ENCODE data around the gene CRAT. TPM values are rescaled to one million over a fixed set of nuclear protein-coding genes. Genes with fewer than 3 reads are reported as not detected.

CRAT gene
- total RNA-seq, 4 donors from 2014 or later, result 50.3 to 220 (median 146) TPM

DNA sequence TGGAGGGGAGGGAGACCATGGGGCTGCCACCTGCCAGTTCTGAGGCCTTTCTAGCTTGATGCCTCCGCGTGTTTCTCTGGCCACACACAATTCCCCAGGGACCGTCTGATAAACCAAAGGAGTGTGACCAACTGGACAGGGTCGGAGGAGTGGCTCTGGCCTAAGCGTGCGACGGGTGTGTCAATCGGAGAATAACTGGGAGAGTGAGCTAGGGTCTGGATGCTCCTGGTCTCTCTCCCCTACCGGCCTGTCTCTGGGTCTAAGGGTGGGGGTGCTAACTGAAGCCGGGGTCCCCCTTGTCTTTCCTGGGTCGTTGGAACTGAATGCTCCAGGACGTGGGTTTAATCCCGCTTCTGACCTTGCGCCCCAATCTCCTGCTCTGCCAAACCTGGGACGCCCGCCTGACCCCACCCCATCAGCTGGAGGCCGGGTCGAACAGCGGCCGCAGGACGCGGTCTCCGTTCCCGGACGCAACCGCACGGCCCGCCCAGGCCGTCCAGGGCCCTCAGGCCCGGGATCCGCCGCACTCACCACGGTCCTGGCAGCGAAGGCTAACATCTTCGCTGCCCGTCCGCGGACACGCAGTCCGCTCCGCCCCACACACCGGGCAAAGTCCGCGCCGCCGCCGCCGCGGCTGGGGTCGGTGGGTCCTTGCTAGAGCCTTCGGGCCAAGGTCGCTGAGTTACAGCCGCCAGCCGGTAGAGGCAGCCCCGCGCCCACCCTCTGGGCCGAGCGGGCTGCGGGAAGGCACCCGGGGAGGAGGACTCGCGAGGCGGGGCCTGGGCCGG, 447 bp downstream of the CRAT start:
- TF ChIP-seq POLR2A (IDR thresholded peaks at IDR 0.05), result peak; percentile 32 to 60
- TF ChIP-seq, protein P1, sequence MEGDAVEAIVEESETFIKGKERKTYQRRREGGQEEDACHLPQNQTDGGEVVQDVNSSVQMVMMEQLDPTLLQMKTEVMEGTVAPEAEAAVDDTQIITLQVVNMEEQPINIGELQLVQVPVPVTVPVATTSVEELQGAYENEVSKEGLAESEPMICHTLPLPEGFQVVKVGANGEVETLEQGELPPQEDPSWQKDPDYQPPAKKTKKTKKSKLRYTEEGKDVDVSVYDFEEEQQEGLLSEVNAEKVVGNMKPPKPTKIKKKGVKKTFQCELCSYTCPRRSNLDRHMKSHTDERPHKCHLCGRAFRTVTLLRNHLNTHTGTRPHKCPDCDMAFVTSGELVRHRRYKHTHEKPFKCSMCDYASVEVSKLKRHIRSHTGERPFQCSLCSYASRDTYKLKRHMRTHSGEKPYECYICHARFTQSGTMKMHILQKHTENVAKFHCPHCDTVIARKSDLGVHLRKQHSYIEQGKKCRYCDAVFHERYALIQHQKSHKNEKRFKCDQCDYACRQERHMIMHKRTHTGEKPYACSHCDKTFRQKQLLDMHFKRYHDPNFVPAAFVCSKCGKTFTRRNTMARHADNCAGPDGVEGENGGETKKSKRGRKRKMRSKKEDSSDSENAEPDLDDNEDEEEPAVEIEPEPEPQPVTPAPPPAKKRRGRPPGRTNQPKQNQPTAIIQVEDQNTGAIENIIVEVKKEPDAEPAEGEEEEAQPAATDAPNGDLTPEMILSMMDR (IDR thresholded peaks at IDR 0.05), result peak in 2 of 6 experiments; percentile 11 to 12
- Histone ChIP-seq H3K36me3 (peaks cover 0 to 24% (median 0%) of the 10 kb centered on the region in 3 donors), H3K4me3 (peak overlapping the region; percentile 70 to 99 (median 90)), H3K4me1 (peaks cover 0 to 46% (median 9%) of the 10 kb centered on the region in 4 donors), H3K9me3 (no peaks in the 10 kb centered on the region), H3K27me3 (no peaks in the 10 kb centered on the region), H3K27ac (peak overlapping the region; percentile 91 to 99 (median 94))
- DNase-seq, result peak in 1 of 3 donors; percentile 60

DNA sequence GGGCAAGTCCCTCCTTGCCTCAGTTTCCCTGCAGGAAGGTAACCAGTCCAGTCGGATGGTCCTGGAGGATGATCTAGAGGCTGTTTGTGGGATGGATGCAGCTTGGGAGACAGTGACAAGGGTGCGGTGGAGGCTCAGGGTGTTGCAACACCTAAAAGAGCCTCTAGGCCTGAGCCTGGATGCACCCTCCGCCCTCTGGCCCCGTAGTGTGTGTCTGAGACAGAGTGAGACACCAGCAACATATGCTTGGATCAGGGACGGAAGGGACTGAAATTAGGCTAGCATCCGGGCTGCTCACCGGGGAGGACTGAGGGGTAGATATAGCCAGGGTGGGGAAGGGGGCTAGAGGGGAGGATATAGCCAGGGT, 1.1 kb downstream of the CRAT start:
- TF ChIP-seq, protein P1 (IDR thresholded peaks at IDR 0.05), result peak in 1 of 6 experiments; percentile 24
- TF ChIP-seq POLR2A (IDR thresholded peaks at IDR 0.05), result no peak
- Histone ChIP-seq H3K27me3 (no peaks in the 10 kb centered on the region), H3K27ac (peak overlapping the region in 2 of 4 donors; percentile 97 to 99), H3K9me3 (no peaks in the 10 kb centered on the region), H3K36me3 (peaks cover 0 to 24% (median 0%) of the 10 kb centered on the region in 3 donors), H3K4me3 (peak overlapping the region; percentile 70 to 99 (median 90)), H3K4me1 (peaks cover 0 to 40% (median 9%) of the 10 kb centered on the region in 4 donors)
- peak in 1 of 3 donors; percentile 71 for DNase-seq

DNA sequence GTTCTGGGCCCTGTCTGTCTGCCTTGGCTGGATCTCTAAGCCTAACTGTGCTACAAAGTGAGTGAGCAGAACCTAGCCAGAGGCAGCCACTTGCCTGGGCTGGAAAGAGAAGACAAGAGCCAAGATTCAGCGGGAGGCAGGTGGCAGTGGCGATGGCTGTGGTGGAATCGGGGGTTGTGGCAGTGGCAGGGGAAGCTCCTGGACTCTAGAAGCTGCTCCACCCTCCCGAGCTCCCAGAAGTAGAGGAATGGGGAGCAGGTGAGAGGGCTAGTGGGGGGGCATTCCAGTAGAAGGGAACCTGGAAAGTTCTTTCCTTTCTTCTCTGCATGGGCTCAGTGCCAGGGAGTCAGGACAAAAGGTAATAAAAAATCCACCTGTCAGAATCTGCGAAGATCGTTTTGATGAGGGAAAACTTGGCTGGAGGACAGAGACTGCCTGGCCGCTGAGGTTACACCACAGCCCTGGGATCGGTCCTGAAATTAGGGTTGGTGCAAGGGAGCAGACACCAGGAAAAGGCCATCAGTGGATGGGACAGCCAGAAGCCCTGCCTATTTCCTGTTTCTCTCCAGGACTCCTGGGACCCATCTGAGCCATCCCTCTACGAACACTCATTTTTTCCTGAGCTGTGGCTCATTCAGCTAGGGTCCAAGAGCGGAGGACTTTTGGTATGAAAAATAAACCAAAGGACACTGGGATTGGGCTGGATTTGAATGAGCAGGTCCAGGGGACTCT, 1.6 kb downstream of the CRAT start:
- Histone ChIP-seq H3K27ac (peak overlapping the region in 2 of 4 donors; percentile 35 to 97), H3K4me3 (peak overlapping the region in 3 of 4 donors; percentile 90 to 99 (median 91))
- peak in 2 of 3 donors; percentile 56 to 57 for DNase-seq

DNA sequence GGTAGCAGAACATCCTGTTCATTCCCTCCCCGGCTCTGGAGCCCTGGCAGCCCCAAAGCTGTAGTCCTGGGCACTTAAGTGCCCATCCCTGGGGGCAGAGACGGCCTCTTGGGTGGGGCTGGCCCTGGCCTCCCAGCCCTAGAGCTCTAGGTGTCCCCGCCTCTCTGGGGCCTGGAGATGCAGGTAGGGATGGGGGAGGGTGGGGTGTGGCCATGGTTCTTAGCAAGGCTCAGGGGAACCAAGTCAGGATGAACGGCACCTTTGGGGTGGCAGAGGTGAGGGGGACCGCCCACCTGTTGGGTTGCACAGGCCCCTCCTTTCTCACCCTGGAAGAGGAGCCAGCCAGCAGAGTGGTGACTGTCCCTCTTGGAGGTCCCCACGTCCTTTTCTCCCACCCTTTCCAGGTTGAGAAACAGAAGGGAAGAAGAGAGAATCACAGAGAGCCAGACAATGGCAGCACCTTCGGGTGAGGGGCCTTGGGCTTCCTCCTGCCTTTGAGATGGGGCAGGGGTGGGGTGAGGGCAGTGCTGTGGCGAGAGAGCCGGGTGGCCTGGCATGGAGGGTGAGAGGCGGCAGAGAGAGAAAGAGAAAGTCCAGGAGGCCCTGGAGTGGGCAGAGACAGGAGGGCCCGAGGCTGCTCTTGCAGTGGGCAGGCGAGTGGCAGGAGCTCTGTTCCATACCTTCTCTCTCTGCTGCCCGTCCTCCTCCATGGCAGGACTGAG, 2.3 kb downstream of the CRAT start:
- no peak for DNase-seq
- H3K27me3 ChIP-seq, result no peaks in the 10 kb centered on the region
- H3K4me3 ChIP-seq, result peak overlapping the region in 1 of 4 donors; percentile 99
- H3K9me3 ChIP-seq, result no peaks in the 10 kb centered on the region
- peaks cover 0 to 24% (median 0%) of the 10 kb centered on the region in 3 donors for H3K36me3 ChIP-seq
- H3K27ac ChIP-seq, result peak overlapping the region in 1 of 4 donors; percentile 9
- TF ChIP-seq, protein P1 (IDR thresholded peaks at IDR 0.05), result no peak
- no peak for TF ChIP-seq POLR2A (IDR thresholded peaks at IDR 0.05)
- peaks cover 0 to 29% (median 9%) of the 10 kb centered on the region in 4 donors for H3K4me1 ChIP-seq

More for the DNA sequence above, 1.6 kb downstream of the CRAT start:
- Histone ChIP-seq H3K27me3 (no peaks in the 10 kb centered on the region), H3K4me1 (peaks cover 0 to 35% (median 9%) of the 10 kb centered on the region in 4 donors), H3K36me3 (peaks cover 0 to 24% (median 0%) of the 10 kb centered on the region in 3 donors), H3K9me3 (no peaks in the 10 kb centered on the region)
- TF ChIP-seq, protein P1 (IDR thresholded peaks at IDR 0.05), result no peak
- no peak for TF ChIP-seq POLR2A (IDR thresholded peaks at IDR 0.05)

DNA sequence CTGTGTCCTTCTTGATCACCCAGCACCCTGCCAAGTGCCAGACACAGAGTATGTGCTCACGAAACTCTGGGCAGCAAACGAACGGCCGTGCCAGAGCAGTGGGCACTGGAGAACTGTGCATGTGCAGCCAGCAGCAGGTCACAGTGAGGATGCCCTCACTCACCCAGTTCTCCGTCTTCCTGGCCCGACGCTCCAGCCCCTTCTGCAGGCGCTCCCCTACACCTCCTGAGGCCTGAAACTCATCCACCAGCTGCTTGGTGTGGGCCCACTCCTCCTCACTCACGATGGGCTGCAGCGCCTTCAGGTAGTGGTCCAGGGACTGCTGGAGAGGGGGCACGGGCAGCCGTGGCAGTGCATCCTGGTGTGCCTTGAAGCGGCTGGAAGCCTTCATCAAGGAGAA, 2.9 kb downstream of the CRAT start:
- Histone ChIP-seq H3K27me3 (no peaks in the 10 kb centered on the region), H3K4me3 (no peak overlapping the region), H3K36me3 (peaks cover 0 to 24% (median 0%) of the 10 kb centered on the region in 3 donors), H3K27ac (no peak overlapping the region), H3K9me3 (no peaks in the 10 kb centered on the region), H3K4me1 (peaks cover 0 to 28% (median 9%) of the 10 kb centered on the region in 4 donors)
- TF ChIP-seq, protein P1 (IDR thresholded peaks at IDR 0.05), result no peak
- no peak for TF ChIP-seq POLR2A (IDR thresholded peaks at IDR 0.05)
- DNase-seq, result no peak

All from Peyer's patch (tissue), 4 donors.